HepG2 (cell line): ENCODE data around the gene GORASP2. TPM values are rescaled to one million over a fixed set of nuclear protein-coding genes. Genes with fewer than 3 reads are reported as not detected.

Experiments used
- ATAC-seq: fragments of 200-7000 bp; cut with Tn5 transposase; 3 replicates; pipeline ENCODE4 v1.9.1; 2020; ENCODE audit warnings: mild to moderate bottlenecking, moderate library complexity
- BruUV-seq: library from RNA; stranded (reverse); fragments of 400-500 nt; replicated peaks from 2 replicates; lab custom pipeline; 2021; lab: Mats Ljungman, UMichigan
- CTCF ChIA-PET: fragments of 300-600 bp; formaldehyde crosslinking; extraction: SDS; loops from one replicate; lab custom pipeline; 2021; ENCODE audit warnings: low total read pairs, inconsistent platforms, low intra/inter-chr PET ratio; lab: Yijun Ruan, JAX
- POLR2A ChIA-PET: fragments of 350-600 bp; sonication (Branson Sonifier 250); formaldehyde crosslinking; loops from one replicate; lab custom pipeline; 2020; ENCODE audit warnings: antibody characterized with exemption, inconsistent platforms; lab: Yijun Ruan, JAX
- DNase-seq: peaks from one replicate; pipeline ENCODE4 v3.0.0-alpha.2; 2015; ENCODE audit warnings: low spot score
- FAIRE-seq: peaks from 3 replicates; lab custom pipeline; 2011; peaks lifted over from hg19 to GRCh38; lab: Jason Lieb, UNC
- H2AFZ ChIP-seq: one replicate; pipeline ENCODE4 v1.6.1; 2011; ENCODE audit warnings: low read length, inconsistent platforms
- H3K27ac ChIP-seq: fragments of 300-600 bp; 3 replicates; pipeline ENCODE4 v1.8.0; 2011; ENCODE audit warnings: mixed run types, mild to moderate bottlenecking, mixed read lengths, low read length, inconsistent platforms; ENCODE audit not compliant: insufficient read depth; ENCODE audit errors: extremely low read length
- H3K27me3 ChIP-seq, 2 experiments: fragments of 200-600 bp in 1 of 2; 2 replicates in 1 of 2; 3 replicates in 1 of 2; pipeline versions ENCODE4 v1.6.0 to v1.8.0; 2011; ENCODE audit warnings: low read length in 2 of 2, mild to moderate bottlenecking in 2 of 2, moderate library complexity in 2 of 2, inconsistent platforms in 1 of 2; ENCODE audit not compliant: insufficient read depth in 2 of 2, control insufficient read depth in 1 of 2
- H3K36me3 ChIP-seq, 2 experiments: fragments of 200-600 bp in 1 of 2; replicated peaks in 1 of 2; 2 replicates in 1 of 2; 3 replicates in 1 of 2; pipeline versions ENCODE4 v1.5.1 to v1.8.0; 2011; ENCODE audit warnings: low read length in 2 of 2, inconsistent platforms in 1 of 2; ENCODE audit not compliant: insufficient read depth in 2 of 2, control insufficient read depth in 1 of 2
- H3K4me1 ChIP-seq: 2 replicates; pipeline ENCODE4 v1.5.1; 2012; ENCODE audit warnings: low read length, inconsistent platforms; ENCODE audit not compliant: insufficient read depth
- H3K4me2 ChIP-seq: 2 replicates; pipeline ENCODE4 v1.6.0; 2011; ENCODE audit warnings: low read depth, low read length, inconsistent platforms
- H3K4me3 ChIP-seq, 3 experiments: fragments of 200-600 bp in 1 of 3; sonication (generic), shearing (Covaris generic) in 1 of 3; replicated peaks in 1 of 3; 2 replicates each; pipeline ENCODE4 v1.5.1; 2011 to 2016; ENCODE audit warnings: low read length in 3 of 3, inconsistent platforms in 2 of 3, low read depth in 2 of 3, mild to moderate bottlenecking in 2 of 3, control low read depth in 1 of 3, mixed read lengths in 1 of 3; ENCODE audit not compliant: insufficient read depth in 1 of 3
- H3K79me2 ChIP-seq: one replicate; pipeline ENCODE4 v1.6.1; 2011; ENCODE audit warnings: low read length, inconsistent platforms; ENCODE audit not compliant: insufficient read depth
- H3K9ac ChIP-seq: 2 replicates; pipeline ENCODE4 v1.6.0; 2011; ENCODE audit warnings: mild to moderate bottlenecking, low read depth, low read length, inconsistent platforms; ENCODE audit not compliant: insufficient read depth
- H3K9me3 ChIP-seq: 2 replicates; pipeline ENCODE4 v1.5.1; 2012; ENCODE audit warnings: mild to moderate bottlenecking, low read length
- H4K20me1 ChIP-seq: 2 replicates; pipeline ENCODE4 v1.6.0; 2011; ENCODE audit warnings: inconsistent platforms, mild to moderate bottlenecking, low read length, moderate library complexity; ENCODE audit not compliant: insufficient read depth
- FOXK1 ChIP-seq: sonication (generic); formaldehyde crosslinking; IDR thresholded peaks from 2 replicates; pipeline ENCODE4 v1.4.0; 2020; ENCODE audit warnings: low read depth, missing genetic modification reagents, borderline replicate concordance
- GATAD2A ChIP-seq: IDR thresholded peaks from 2 replicates; pipeline ENCODE4 v1.6.1; 2016
- KLF15 ChIP-seq: sonication (generic); formaldehyde crosslinking; IDR thresholded peaks from 2 replicates; pipeline ENCODE4 v1.8.1; 2023; ENCODE audit warnings: borderline replicate concordance, mild to moderate bottlenecking, inconsistent platforms, missing genetic modification reagents, mixed read lengths
- MBNL3 ChIP-seq: fragments of 250-450 bp; sonication (Bioruptor Pico); conservative IDR thresholded peaks from 2 replicates; pipeline ENCODE4 v1.8.0; 2022; ENCODE audit warnings: mild to moderate bottlenecking, inconsistent platforms
- PRPF4 ChIP-seq: fragments of 200-400 bp; formaldehyde crosslinking; IDR thresholded peaks from 2 replicates; pipeline ENCODE4 v1.6.1; 2016; ENCODE audit warnings: low read length, low read depth; ENCODE audit not compliant: poor library complexity, severe bottlenecking
- TBX3 ChIP-seq: fragments of 450-650 bp; IDR thresholded peaks from 2 replicates; pipeline ENCODE4 v1.6.1; 2017; ENCODE audit warnings: antibody characterized with exemption, mild to moderate bottlenecking, inconsistent platforms, borderline replicate concordance
- YEATS2 ChIP-seq: sonication (generic); formaldehyde crosslinking; IDR thresholded peaks from 2 replicates; pipeline ENCODE4 v1.4.0; 2020; ENCODE audit warnings: missing genetic modification reagents, borderline replicate concordance
- ZNF367 ChIP-seq: sonication (generic); formaldehyde crosslinking; IDR thresholded peaks from 2 replicates; pipeline ENCODE4 v1.4.0; 2020; ENCODE audit warnings: missing genetic modification reagents, borderline replicate concordance
- ZNF562 ChIP-seq: sonication (generic); formaldehyde crosslinking; IDR thresholded peaks from 2 replicates; pipeline ENCODE4 v1.8.0; 2022; ENCODE audit warnings: missing genetic modification reagents, borderline replicate concordance
- ZNF777 ChIP-seq: sonication (generic); formaldehyde crosslinking; IDR thresholded peaks from 2 replicates; pipeline ENCODE4 v1.4.0; 2020; ENCODE audit warnings: missing genetic modification reagents
- ZSCAN31 ChIP-seq: sonication (generic); formaldehyde crosslinking; IDR thresholded peaks from 2 replicates; pipeline ENCODE4 v1.5.0; 2020; ENCODE audit warnings: low read depth, mild to moderate bottlenecking, missing genetic modification reagents
- WGBS: methylation state at CpG from one replicate; pipeline ENCODE4 v1.1.6; 2017; ENCODE audit warnings: low lambda C conversion rate; 5-methylcytosine and 5-hydroxymethylcytosine counted together
- in situ Hi-C: cut with HindIII; loops from 2 replicates; pipeline ENCODE4 v1.10.0; 2017; ENCODE audit warnings: low pct_unique_long_range_greater_than_20kb; ENCODE audit not compliant: extremely low pct_ligation_motif_present
- intact Hi-C: fragments of 100-400 bp; cut with micrococcal nuclease; formaldehyde crosslinking; loops from one replicate; pipeline ENCODE4 v1.10.0; 2022; ENCODE audit not compliant: unreplicated experiment
- polyA plus RNA-seq, 8 experiments: library from polyadenylated mRNA; depleted of rRNA in 3 of 8; stranded (reverse) in 7 of 8; unstranded in 1 of 8; fragments of >200 nt; fragmentation: Illumina TruSeq in 4 of 8; extraction: Trizol in 4 of 8; gene quantifications; 2 replicates each; pipeline versions ENCODE4 v1.2.1 to v1.2.3, GENCODE V29; 2011 to 2016; ENCODE audit warnings: low read depth in 4 of 8, missing spikeins in 1 of 8, mixed read lengths in 1 of 8; ENCODE audit not compliant: insufficient read depth in 1 of 8
- total RNA-seq, 5 experiments: library from RNA; depleted of rRNA; stranded (reverse); fragments of >200 nt; fragmentation: Illumina TruSeq; extraction: Trizol; gene quantifications; 2 replicates each; pipeline ENCODE4 v1.2.3, GENCODE V29; 2016; ENCODE audit warnings: low read depth in 1 of 5
- TF ChIP-seq, protein P1 (sequence below): sonication (generic); formaldehyde crosslinking; IDR thresholded peaks from 2 replicates; pipeline ENCODE4 v1.5.1; 2020; ENCODE audit warnings: missing genetic modification reagents, mild to moderate bottlenecking, borderline replicate concordance
- TF ChIP-seq, protein P2 (sequence below): sonication (generic); formaldehyde crosslinking; IDR thresholded peaks from 2 replicates; pipeline ENCODE4 v1.4.0; 2020; ENCODE audit warnings: missing genetic modification reagents
- TF ChIP-seq, protein P3 (sequence below): sonication (generic); formaldehyde crosslinking; IDR thresholded peaks from 2 replicates; pipeline ENCODE4 v1.4.0; 2020; ENCODE audit warnings: missing genetic modification reagents

The GORASP2 gene
- total and polyA plus RNA-seq, 2 of the 13 experiments (the other 11 are each of a cell fraction or from before 2014, with no cell fraction given): 103 to 239 TPM

DNA sequence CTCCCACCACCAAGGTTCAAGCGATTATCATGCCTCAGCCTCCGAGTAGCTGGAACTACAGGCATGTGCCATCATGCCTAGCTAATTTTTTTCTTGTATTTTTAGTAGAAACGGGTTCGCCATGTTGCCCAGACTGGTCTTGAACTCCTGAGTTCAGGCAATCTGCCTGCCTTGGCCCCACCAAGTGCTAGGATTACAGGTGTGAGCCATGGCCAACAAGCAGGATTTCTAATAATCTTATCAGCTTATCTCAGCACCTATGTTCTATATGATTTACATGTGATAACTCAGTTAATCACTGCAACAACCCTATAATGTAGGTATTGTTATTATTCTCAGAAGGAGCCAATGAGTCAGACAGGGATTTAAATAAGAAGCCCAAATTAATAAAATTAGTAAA, 80.3 kb downstream of the GORASP2 start:
- Histone ChIP-seq H3K4me1 (no peaks in the 10 kb centered on the region), H3K9me3 (no peaks in the 10 kb centered on the region), H3K27me3 (no peaks in the 10 kb centered on the region), H3K27ac (no peak overlapping the region), H2AFZ (no peak overlapping the region), H3K4me3 (no peak overlapping the region), H3K79me2 (no peaks in the 10 kb centered on the region), H3K4me2 (no peak overlapping the region), H3K36me3 (peaks cover 11 to 79% of the 10 kb centered on the region in 2 experiments), H3K9ac (no peak overlapping the region), H4K20me1 (no peaks in the 10 kb centered on the region)
- ATAC-seq: no peak
- ChIA-PET CTCF (no interaction called here), POLR2A (no interaction called here)
- in situ Hi-C loops (no loop called here), intact Hi-C loops (no loop called here)
- FAIRE-seq: no peak
- 97% methylated on average over 4 of the region's 4 CpGs for WGBS
- no TSS peak for BruUV-seq
- DNase-seq: no peak
- no peak for TF ChIP-seq ZNF367 (CRISPR knock-in tag)
- TF ChIP-seq ZSCAN31 (CRISPR knock-in tag): no peak
- TF ChIP-seq FOXK1 (CRISPR knock-in tag): no peak
- TF ChIP-seq YEATS2 (CRISPR knock-in tag): no peak
- TF ChIP-seq MBNL3 (CRISPR knock-in tag): no peak
- TF ChIP-seq, protein P1, sequence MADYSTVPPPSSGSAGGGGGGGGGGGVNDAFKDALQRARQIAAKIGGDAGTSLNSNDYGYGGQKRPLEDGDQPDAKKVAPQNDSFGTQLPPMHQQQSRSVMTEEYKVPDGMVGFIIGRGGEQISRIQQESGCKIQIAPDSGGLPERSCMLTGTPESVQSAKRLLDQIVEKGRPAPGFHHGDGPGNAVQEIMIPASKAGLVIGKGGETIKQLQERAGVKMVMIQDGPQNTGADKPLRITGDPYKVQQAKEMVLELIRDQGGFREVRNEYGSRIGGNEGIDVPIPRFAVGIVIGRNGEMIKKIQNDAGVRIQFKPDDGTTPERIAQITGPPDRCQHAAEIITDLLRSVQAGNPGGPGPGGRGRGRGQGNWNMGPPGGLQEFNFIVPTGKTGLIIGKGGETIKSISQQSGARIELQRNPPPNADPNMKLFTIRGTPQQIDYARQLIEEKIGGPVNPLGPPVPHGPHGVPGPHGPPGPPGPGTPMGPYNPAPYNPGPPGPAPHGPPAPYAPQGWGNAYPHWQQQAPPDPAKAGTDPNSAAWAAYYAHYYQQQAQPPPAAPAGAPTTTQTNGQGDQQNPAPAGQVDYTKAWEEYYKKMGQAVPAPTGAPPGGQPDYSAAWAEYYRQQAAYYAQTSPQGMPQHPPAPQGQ: no peak
- TF ChIP-seq GATAD2A: no peak
- TF ChIP-seq ZNF562: no peak
- no peak for TF ChIP-seq ZNF777
- TF ChIP-seq PRPF4: no peak
- TF ChIP-seq, protein P2, sequence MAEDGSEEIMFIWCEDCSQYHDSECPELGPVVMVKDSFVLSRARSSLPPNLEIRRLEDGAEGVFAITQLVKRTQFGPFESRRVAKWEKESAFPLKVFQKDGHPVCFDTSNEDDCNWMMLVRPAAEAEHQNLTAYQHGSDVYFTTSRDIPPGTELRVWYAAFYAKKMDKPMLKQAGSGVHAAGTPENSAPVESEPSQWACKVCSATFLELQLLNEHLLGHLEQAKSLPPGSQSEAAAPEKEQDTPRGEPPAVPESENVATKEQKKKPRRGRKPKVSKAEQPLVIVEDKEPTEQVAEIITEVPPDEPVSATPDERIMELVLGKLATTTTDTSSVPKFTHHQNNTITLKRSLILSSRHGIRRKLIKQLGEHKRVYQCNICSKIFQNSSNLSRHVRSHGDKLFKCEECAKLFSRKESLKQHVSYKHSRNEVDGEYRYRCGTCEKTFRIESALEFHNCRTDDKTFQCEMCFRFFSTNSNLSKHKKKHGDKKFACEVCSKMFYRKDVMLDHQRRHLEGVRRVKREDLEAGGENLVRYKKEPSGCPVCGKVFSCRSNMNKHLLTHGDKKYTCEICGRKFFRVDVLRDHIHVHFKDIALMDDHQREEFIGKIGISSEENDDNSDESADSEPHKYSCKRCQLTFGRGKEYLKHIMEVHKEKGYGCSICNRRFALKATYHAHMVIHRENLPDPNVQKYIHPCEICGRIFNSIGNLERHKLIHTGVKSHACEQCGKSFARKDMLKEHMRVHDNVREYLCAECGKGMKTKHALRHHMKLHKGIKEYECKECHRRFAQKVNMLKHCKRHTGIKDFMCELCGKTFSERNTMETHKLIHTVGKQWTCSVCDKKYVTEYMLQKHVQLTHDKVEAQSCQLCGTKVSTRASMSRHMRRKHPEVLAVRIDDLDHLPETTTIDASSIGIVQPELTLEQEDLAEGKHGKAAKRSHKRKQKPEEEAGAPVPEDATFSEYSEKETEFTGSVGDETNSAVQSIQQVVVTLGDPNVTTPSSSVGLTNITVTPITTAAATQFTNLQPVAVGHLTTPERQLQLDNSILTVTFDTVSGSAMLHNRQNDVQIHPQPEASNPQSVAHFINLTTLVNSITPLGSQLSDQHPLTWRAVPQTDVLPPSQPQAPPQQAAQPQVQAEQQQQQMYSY (CRISPR knock-in tag): no peak
- no peak for TF ChIP-seq TBX3
- TF ChIP-seq, protein P3, sequence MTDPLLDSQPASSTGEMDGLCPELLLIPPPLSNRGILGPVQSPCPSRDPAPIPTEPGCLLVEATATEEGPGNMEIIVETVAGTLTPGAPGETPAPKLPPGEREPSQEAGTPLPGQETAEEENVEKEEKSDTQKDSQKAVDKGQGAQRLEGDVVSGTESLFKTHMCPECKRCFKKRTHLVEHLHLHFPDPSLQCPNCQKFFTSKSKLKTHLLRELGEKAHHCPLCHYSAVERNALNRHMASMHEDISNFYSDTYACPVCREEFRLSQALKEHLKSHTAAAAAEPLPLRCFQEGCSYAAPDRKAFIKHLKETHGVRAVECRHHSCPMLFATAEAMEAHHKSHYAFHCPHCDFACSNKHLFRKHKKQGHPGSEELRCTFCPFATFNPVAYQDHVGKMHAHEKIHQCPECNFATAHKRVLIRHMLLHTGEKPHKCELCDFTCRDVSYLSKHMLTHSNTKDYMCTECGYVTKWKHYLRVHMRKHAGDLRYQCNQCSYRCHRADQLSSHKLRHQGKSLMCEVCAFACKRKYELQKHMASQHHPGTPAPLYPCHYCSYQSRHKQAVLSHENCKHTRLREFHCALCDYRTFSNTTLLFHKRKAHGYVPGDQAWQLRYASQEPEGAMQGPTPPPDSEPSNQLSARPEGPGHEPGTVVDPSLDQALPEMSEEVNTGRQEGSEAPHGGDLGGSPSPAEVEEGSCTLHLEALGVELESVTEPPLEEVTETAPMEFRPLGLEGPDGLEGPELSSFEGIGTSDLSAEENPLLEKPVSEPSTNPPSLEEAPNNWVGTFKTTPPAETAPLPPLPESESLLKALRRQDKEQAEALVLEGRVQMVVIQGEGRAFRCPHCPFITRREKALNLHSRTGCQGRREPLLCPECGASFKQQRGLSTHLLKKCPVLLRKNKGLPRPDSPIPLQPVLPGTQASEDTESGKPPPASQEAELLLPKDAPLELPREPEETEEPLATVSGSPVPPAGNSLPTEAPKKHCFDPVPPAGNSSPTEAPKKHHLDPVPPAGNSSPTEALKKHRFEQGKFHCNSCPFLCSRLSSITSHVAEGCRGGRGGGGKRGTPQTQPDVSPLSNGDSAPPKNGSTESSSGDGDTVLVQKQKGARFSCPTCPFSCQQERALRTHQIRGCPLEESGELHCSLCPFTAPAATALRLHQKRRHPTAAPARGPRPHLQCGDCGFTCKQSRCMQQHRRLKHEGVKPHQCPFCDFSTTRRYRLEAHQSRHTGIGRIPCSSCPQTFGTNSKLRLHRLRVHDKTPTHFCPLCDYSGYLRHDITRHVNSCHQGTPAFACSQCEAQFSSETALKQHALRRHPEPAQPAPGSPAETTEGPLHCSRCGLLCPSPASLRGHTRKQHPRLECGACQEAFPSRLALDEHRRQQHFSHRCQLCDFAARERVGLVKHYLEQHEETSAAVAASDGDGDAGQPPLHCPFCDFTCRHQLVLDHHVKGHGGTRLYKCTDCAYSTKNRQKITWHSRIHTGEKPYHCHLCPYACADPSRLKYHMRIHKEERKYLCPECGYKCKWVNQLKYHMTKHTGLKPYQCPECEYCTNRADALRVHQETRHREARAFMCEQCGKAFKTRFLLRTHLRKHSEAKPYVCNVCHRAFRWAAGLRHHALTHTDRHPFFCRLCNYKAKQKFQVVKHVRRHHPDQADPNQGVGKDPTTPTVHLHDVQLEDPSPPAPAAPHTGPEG (CRISPR knock-in tag): no peak
- TF ChIP-seq KLF15 (CRISPR knock-in tag): no peak
